Astrocyte of the spinal cord (primary cell): ENCODE measurements around the gene DISP3.

Source experiments
- DNase-seq: peaks from one replicate; pipeline ENCODE4 v3.0.0; 2011; ENCODE audit warnings: low read depth, low spot score
- H3K4me3 ChIP-seq: 2 replicates; pipeline ENCODE4 v1.5.1; 2011; ENCODE audit warnings: low read depth, mild to moderate bottlenecking, low read length, moderate library complexity
- in situ Hi-C: cut with HindIII; loops from 2 replicates; pipeline ENCODE4 v1.10.0; 2017; ENCODE audit warnings: low sequenced_read_pairs
- TF ChIP-seq, protein P1 (sequence below): IDR thresholded peaks from 2 replicates; pipeline ENCODE4 v1.5.1; 2012; ENCODE audit warnings: low read depth, mild to moderate bottlenecking, low read length, inconsistent platforms

The DISP3 gene

DNA sequence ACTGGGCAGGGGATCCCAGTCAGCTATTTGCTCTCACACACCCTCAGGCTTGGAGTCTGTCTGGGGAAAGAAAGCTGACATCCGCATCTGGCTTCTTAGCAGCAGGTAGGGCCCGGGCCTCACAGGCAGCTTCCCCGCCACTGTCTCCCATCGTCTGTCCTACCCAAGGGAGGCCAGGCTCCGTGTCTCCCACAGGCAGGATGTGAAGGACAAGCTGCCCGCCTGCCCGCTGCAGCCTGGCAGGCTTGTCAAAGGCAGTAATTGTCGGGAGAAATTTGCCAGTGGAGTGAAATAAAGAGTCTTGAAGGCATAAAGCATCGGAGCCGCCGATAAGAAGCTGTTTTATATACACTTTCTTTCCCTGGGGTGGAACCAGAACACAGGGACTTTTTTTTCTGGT is 44.0 kb upstream of the DISP3 start:
- TF ChIP-seq, protein P1, sequence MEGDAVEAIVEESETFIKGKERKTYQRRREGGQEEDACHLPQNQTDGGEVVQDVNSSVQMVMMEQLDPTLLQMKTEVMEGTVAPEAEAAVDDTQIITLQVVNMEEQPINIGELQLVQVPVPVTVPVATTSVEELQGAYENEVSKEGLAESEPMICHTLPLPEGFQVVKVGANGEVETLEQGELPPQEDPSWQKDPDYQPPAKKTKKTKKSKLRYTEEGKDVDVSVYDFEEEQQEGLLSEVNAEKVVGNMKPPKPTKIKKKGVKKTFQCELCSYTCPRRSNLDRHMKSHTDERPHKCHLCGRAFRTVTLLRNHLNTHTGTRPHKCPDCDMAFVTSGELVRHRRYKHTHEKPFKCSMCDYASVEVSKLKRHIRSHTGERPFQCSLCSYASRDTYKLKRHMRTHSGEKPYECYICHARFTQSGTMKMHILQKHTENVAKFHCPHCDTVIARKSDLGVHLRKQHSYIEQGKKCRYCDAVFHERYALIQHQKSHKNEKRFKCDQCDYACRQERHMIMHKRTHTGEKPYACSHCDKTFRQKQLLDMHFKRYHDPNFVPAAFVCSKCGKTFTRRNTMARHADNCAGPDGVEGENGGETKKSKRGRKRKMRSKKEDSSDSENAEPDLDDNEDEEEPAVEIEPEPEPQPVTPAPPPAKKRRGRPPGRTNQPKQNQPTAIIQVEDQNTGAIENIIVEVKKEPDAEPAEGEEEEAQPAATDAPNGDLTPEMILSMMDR = no peak
- no peak for DNase-seq
- in situ Hi-C loops = no loop called here
- H3K4me3 ChIP-seq = no peak overlapping the region

DNA sequence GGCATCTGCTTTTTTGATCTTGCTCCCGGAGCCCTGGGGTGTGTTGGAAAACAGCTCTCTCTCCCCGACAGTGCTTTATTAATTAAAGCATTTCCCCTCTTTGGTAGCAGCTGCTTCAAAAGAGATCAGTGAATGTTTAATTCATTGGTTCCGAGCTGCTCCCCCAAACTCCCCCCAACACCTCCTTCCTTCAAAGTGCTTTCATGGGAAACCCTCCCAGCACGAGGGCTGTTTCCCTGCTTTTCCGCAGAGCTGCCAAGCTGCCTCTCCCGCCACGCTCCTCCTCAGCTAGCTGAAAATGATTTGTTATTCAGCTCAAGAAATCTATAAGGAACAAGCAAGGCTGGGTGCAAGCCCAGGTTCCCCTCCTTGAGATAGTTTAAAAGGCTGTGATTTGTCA is 40.0 kb upstream of the DISP3 start:
- in situ Hi-C loops = no loop called here
- TF ChIP-seq, protein P1 = no peak
- DNase-seq = no peak
- no peak overlapping the region for H3K4me3 ChIP-seq

DNA sequence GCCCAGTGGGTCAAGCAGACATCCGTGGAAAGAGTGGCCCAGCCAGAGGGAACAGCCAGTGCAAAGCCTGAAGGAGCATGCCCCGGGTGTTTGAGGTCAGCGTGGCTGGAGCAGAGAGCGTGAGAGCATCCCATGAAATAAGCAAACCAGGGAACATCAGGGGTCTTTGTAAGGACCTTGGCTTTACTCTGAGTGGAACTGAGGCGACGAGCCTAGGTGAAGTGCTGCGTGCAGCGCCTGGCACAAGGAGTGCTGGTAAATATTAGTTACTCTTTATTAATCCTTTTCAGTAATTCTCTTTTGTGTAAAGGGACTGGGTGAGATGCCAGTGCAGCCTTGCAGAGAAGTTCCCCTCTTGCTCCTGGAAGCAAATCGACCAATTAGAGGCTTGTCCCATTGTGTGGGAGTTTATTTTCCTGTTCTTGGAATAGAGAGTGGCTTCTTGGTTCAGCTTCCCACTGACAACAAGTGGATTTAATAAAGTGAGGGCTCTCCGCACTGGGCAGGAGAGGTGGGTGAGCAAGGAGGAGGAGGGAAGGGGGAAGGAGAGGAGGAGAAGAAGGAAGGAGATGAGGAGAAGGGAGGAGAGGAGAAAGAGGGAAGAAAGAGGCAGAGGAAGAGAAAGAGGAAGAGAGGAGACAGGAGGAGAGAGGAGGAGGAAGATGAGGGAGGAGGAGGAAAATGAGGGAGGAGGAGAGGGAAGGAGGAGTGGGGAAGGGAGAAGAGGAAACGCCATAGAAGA is 37.6 kb upstream of the DISP3 start:
- TF ChIP-seq, protein P1 = no peak
- no peak for DNase-seq
- no peak overlapping the region for H3K4me3 ChIP-seq
- in situ Hi-C loops = no loop called here

DNA sequence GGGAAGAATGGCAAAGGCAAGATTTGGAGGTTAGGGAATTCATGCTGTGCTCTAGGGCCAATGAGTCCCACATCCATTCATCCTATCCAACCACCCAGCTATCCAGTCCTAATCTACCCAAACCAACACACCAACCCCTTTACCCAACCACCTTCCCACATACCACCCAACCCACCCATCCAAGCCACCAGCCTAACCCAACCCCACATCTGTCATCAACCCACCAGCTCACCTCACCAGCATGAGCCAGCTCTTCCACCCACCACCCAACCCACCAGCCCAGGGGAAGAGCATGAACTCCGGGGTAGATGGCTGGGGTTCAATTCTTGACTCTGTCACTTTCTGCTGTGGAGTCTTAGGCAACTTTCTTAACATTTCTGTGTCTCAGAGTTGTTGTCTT is 35.9 kb upstream of the DISP3 start:
- no peak for DNase-seq
- TF ChIP-seq, protein P1 = no peak
- H3K4me3 ChIP-seq = no peak overlapping the region
- in situ Hi-C loops = no loop called here

DNA sequence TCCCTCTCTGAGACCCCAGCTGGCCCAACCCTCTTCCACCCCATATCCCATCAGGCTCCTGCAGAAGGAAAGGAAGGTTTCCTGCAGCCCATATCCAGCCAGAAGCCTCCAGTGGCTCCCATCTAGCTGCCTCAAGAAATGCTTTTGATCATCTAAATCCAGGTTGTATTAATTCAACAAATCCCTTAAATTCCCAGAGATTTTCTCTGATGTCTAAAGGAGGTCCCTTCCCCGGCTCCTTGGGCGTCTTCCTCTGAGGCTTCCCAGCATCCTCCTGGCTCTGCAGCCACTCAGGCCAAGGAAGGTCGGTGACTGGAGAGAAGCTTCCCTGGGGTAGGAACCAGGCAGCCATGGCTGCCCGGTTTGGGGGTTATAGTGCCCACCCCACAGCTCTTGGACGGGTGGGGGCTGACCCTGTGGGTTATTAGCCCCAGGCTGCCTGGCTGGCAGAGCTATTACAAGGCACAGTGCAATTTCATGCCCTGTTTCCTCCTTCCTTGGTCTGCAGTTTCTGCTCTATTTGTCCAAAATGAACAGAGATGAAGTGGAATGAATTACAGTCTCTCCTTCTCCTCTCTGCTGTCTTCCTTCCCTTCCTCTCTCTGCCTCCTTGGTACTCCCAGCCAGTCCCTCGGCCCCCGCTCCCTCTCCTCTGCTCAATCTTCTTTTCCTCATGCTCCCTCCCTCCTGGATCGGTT is 34.8 kb upstream of the DISP3 start:
- no peak for DNase-seq
- no peak overlapping the region for H3K4me3 ChIP-seq
- TF ChIP-seq, protein P1 = no peak
- in situ Hi-C loops = no loop called here

DNA sequence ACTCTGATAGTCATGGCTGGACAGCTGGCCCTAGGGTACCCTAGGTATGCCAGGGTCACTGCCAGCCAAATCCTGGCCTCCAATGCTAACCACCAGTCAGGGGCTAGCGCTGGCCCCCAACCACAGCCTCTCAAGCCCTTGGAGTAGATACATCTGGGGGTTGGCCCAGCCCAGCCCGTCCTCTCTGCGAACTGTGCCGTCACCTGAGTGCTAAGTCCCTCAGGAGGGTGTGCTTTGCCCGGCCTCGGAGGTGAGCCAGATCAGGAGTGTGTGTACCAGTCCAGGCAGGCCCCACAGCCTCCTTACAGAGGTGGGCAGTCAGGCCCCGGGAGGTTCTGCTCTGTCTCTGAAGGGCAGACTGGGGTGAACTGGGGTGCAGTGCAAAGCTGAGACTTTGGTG is 34.0 kb upstream of the DISP3 start:
- TF ChIP-seq, protein P1 = no peak
- in situ Hi-C loops = no loop called here
- DNase-seq = no peak
- no peak overlapping the region for H3K4me3 ChIP-seq
